Measurements from ENCODE around the gene SOX12. TPM values are rescaled to one million over a fixed set of nuclear protein-coding genes. Genes with fewer than 3 reads are reported as not detected.

SOX12 gene
- polyA plus RNA-seq = 1 to 10 TPM; 2.1 to 3.3 (median 2.4) TPM

DNA sequence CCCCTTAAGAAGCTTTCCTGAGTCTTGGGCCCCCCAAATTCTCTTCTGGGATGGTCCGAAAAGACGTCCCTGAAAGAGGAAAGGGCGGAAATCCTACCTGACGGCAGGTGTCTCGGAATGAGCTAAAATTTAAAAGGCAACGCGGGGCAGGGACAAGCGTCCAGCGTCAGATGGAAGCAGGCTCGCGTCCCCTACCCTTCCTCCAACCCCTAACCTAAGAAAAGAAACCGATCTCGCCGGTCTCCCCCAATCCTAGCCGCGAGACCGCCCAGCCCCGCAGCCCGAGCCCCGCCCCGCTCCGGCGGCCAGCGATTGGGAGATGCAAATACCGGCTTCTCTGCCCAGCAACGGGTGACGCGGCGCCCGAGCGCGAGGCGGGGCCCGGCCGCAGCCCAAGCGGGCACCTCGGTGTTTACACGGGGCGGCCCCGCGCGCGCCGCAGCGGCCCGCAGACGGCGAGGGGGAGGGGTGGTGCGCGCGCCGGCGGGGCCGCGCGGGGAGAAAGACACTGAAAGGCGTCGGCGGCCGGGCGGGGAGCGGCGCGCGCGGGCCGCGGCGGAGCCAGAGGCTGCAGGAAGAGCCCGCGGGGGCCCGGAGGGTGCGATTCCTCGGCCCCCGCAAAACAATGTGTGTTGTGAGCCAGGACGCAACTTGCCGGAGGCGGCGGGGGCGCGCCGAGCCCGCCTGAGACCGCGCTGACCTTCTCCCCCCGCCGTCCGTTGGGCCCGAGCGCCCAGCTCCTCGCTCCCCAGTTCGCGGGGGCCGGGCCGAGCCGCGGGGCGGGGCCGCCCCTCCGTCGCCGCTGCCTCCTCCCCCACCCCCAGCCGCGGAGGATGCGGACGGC lies at the start of gene SOX12:
Gene SOX12, plus strand, starts transcription at position 508 of the 844 bp plus-strand sequence. CDS start 373 bp downstream, outside the sequence.
- no peak within 1 kb of the TSS for H3K27ac ChIP-seq (ENCODE audit: low read depth, low read length)
- 0 to 2% (median 1%) methylated on average over 57 to 101 of the region's 106 CpGs for WGBS, 3 donors

DNA sequence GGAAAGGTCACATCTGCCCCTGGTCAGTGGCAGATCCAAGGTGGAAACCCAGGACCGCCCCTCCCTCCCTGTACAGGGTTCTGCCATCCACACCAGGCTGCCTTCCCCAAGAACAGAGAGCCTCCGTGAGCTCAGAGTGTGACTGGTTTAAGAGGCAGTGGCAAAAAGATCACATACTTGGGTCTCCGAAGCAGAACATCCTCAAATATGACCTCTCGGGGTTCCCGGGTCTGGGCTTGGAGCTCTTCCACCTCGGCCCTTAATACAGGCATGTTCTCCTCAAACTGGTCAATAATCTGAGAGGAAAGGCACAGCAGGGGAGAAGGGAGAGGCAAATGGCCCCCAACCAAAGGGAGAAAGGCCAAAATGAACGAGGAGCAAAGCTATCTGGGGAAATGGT lies 49.6 kb upstream of the SOX12 start:
- H3K27ac ChIP-seq (ENCODE audit: low read depth, low read length) = no peak overlapping the region
- WGBS, 3 donors = 87 to 91% (median 90%) methylated on average over 7 of the region's 7 CpGs

- WGBS, 3 donors = 90 to 94% (median 93%) methylated on average over 12 of the region's 12 CpGs
- H3K27ac ChIP-seq (ENCODE audit: low read depth, low read length) = no peak overlapping the region
These were observed 48.5 kb upstream of the SOX12 start for GRCh38 chr20:276620-277495.

DNA sequence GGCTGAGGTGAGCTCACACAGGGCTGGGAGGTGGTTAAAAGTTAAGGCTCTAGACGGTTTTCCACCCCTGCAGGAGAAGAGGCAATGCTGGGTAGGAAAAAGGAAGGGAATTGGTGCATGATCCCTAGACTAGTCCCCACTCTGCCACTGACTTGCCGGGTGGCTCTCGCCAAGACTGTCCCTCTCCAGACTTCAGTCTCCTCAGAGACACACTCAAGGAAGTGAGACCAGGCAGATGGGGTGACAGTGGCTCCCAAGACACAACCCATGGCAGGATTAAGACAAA lies 47.9 kb upstream of the SOX12 start:
- 29 to 43% (median 41%) methylated on average over 2 to 3 of the region's 3 CpGs for WGBS, 3 donors
- H3K27ac ChIP-seq (ENCODE audit: low read depth, low read length) = no peak overlapping the region

DNA sequence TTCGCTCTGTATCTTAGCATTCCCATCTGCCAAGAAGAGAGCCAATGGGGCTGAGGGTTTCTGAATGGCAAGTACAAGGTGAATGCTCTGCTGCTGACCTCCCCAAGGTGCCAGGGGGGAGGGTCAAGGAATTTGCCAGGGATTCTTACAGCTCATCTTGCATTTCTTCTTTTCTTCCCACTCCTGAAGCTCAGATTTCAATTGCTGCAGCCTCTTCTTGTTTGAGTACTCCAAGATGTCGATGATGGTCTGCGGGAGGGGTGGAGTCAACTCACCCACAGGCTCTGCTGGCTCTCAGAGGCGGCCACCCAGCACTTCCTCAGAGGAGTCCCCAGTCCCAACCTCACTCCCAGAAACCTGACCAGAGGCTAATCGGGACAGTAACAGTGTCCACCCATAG lies 47.2 kb upstream of the SOX12 start:
- 82 to 91% (median 83%) methylated on average over 5 of the region's 5 CpGs for WGBS, 3 donors
- no peak overlapping the region for H3K27ac ChIP-seq (ENCODE audit: low read depth, low read length)

- WGBS, 3 donors = 56 to 74% (median 66%) methylated on average over 65 to 83 of the region's 88 CpGs
- H3K27ac ChIP-seq (ENCODE audit: low read depth, low read length) = no peak overlapping the region
These were observed 46.5 kb upstream of the SOX12 start for GRCh38 chr20:278607-279571.

GRCh38 chr20:284172-284571 lies 41.2 kb upstream of the SOX12 start:
- WGBS, 3 donors = 44 to 62% (median 50%) methylated on average over 3 of the region's 3 CpGs

DNA sequence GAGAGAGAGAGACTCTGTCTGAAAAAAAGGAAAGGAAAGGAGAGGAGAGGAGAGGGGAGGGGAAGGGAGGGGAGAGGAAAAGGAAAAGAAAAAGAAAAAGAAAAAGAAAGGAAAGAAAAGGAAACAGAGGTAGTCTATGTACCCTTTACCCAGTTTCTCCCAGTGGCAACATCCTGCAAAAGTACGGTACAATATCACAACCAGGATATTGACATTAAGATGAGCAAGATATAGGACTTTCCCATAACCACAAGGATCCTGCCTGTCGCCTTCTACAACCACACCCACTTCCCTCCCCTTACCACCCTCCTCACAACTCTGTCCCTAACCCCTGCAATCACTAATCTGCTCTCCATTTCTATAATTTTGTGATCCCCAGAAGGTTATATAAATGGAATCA lies 38.8 kb upstream of the SOX12 start:
- H3K27ac ChIP-seq (ENCODE audit: low read depth, low read length) = no peak overlapping the region
- 60 to 67% (median 63%) methylated on average over 2 of the region's 2 CpGs for WGBS, 3 donors

More at GRCh38 chr20:284172-284571, 41.2 kb upstream of the SOX12 start:
- no peak overlapping the region for H3K27ac ChIP-seq (ENCODE audit: low read depth, low read length)

GRCh38 chr20:288956-289692 lies 36.2 kb upstream of the SOX12 start:
- WGBS, 3 donors = 76 to 81% (median 80%) methylated on average over 3 of the region's 3 CpGs
- H3K27ac ChIP-seq (ENCODE audit: low read depth, low read length) = no peak overlapping the region

DNA sequence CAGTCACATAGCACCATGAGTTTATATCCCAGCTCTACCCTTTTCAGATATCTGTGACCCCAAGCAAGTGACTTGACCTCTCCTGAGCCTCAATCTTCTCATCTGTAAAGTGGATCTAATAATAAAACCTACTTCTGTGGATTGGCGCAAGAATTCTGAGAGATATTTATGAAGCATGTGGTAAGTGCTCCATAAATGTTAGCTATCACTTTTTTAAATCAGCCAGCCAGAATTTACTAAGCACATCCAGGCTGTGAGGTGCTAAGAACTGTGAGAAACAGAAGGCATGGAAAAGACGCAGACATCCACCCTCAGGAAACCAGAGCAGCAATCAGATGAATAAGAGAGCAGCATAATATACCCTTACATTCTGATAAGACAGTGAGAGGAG lies 35.7 kb upstream of the SOX12 start:
- WGBS, 3 donors = 42 to 47% (median 46%) methylated on average over 2 of the region's 2 CpGs
- no peak overlapping the region for H3K27ac ChIP-seq (ENCODE audit: low read depth, low read length)

GRCh38 chr20:290084-290831 lies 35.1 kb upstream of the SOX12 start, which contains the start of gene C20orf96:
Gene C20orf96 (minus strand): TSS chr20:290750. CDS start chr20:290610, 140 bp downstream.
- no peak within 1 kb of the TSS for H3K27ac ChIP-seq (ENCODE audit: low read depth, low read length)
- WGBS, 3 donors = 0 to 1% (median 0%) methylated on average over 40 to 43 of the region's 43 CpGs

GRCh38 chr20:294602-295001 lies 30.8 kb upstream of the SOX12 start:
- WGBS, 3 donors = 90 to 92% (median 91%) methylated on average over 5 of the region's 5 CpGs
- no peak overlapping the region for H3K27ac ChIP-seq (ENCODE audit: low read depth, low read length)

DNA sequence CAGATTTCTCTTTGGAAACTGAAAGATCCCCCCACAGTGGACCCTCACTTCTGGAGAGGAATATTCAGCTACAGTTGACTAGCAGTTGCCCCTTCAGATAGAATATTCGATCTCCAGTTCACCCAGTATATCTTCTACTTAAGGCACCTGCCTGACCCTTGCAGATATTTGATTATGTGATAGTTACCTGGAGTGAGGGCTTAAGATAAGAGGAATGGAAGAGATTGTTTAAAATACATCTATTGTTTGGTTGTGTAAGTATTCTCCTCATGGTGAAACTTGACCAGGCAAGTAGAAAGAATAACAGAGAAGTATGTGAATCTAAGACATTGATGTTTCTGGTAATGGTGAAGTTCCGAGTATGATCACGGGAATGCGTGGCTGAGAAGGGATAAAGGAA lies 29.5 kb upstream of the SOX12 start:
- 84 to 95% (median 93%) methylated on average over 4 of the region's 4 CpGs for whole genome bisulfite sequencing, 3 donors
- no peak overlapping the region for H3K27ac ChIP-seq (ENCODE audit: low read depth, low read length)

DNA sequence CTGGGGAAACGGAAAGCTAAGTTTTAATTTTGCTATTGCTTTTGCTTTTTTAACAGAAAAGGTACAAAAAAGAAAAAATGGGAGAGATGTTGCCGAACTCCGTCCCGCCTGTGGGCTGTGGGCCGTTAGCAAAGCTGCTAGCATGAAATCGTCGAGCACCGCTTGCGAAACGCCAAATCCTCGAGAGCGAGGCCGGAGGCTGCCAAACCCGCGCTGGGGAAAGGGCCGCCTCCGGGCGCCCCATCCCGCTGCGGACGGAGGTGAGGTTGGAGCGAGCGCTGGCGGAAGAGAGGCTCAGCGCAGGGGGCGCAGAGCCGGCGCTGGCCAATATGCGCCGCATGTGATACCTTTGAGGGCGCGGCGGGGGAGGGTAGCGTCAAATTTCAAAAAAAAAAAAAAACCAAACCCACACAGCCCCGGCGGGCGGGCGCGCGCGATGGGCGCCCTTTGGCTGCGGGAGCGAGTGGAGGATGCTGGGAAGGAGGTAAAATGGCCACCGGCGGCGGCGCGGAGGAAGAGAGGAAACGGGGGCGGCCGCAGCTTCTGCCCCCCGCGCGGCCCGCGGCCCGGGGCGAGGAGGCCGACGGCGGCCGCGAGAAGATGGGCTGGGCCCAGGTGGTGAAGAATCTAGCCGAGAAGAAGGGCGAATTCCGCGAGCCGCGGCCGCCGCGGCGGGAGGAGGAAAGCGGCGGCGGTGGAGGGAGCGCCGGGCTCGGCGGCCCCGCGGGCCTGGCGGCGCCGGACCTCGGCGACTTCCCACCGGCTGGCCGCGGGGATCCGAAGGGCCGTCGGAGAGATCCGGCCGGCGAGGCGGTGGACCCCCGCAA lies 28.0 kb upstream of the SOX12 start, which contains the start of gene ZCCHC3:
Gene ZCCHC3, plus strand, starts transcription at position 473 of the 827 bp plus-strand sequence. Its CDS starts 17 bp downstream, at position 490.
- peak within 1 kb of the TSS; percentile 86 for H3K27ac ChIP-seq (ENCODE audit: low read depth, low read length)
- WGBS, 3 donors = 0 to 1% (median 1%) methylated on average over 61 to 99 of the region's 99 CpGs

GRCh38 chr20:297925-298775 lies 27.2 kb upstream of the SOX12 start:
- H3K27ac ChIP-seq (ENCODE audit: low read depth, low read length) = peak overlapping the region; percentile 86
- WGBS, 3 donors = 0 to 1% (median 1%) methylated on average over 55 to 73 of the region's 75 CpGs

All from adipose tissue (tissue), 3 donors.